ENCODE data around the gene AATK. TPM values are rescaled to one million over a fixed set of nuclear protein-coding genes. Genes with fewer than 3 reads are reported as not detected.

Gene AATK
- total RNA-seq, 2 donors from 2014 or later = 3.3 to 4.3 TPM

DNA sequence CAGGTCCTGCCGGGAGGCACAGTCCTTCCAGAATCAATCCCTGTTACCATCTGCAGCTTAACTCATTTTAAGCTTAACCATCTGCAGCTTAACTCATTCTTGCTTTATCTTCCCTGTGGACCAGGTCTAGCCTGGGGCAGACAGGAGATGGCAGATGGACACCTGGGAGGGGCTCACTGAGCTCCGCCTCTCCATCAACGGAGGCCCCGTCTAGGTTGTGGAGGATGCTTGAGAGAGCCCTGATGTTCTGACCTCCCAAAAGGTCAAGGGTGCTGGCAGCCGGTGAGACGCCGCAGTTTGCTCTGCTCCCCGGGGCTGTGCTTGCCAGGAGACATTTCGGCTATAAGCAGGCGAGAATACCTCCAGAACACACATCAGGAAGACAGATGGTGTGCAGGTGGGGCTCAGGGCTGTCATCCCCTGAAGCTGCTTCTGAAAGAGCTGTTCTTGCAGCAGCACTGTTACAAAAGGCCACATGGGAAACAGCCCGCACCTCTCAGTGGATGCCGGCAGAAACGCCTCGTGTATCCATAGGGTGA, 89.8 kb downstream of the AATK start:
- H3K27me3 ChIP-seq (ENCODE audit: control insufficient read depth, insufficient read depth, low read length, poor library complexity, severe bottlenecking) = no peaks in the 10 kb centered on the region
- H3K9ac ChIP-seq (ENCODE audit: extremely low read depth, low read length, poor library complexity, severe bottlenecking) = no peak overlapping the region
- peak overlapping the region; percentile 5 for H3K27ac ChIP-seq (ENCODE audit: low read depth, low read length)
- 84 to 87% methylated on average over 5 to 14 of the region's 14 CpGs for WGBS, 2 experiments (ENCODE audit: insufficient coverage in 1 of 2, insufficient read length in 1 of 2)
- Mint-ChIP-seq H3K27ac (no peak overlapping the region), H3K9me3 (no peaks in the 10 kb centered on the region), H3K36me3 (ENCODE audit: low read depth) (peaks cover 3% of the 10 kb centered on the region), H3K27me3 (ENCODE audit: insufficient read depth) (no peaks in the 10 kb centered on the region), H3K4me1 (no peaks in the 10 kb centered on the region), H3K4me3 (no peak overlapping the region)
- TF ChIP-seq, protein P1, sequence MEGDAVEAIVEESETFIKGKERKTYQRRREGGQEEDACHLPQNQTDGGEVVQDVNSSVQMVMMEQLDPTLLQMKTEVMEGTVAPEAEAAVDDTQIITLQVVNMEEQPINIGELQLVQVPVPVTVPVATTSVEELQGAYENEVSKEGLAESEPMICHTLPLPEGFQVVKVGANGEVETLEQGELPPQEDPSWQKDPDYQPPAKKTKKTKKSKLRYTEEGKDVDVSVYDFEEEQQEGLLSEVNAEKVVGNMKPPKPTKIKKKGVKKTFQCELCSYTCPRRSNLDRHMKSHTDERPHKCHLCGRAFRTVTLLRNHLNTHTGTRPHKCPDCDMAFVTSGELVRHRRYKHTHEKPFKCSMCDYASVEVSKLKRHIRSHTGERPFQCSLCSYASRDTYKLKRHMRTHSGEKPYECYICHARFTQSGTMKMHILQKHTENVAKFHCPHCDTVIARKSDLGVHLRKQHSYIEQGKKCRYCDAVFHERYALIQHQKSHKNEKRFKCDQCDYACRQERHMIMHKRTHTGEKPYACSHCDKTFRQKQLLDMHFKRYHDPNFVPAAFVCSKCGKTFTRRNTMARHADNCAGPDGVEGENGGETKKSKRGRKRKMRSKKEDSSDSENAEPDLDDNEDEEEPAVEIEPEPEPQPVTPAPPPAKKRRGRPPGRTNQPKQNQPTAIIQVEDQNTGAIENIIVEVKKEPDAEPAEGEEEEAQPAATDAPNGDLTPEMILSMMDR (conservative IDR thresholded peaks at IDR 0.05) = no peak
- H3K4me1 ChIP-seq (ENCODE audit: control insufficient read depth, insufficient read depth, low read length) = no peaks in the 10 kb centered on the region
- no peak for DNase-seq
- no peaks in the 10 kb centered on the region for H3K36me3 ChIP-seq (ENCODE audit: control insufficient read depth, insufficient read depth, low read length)
- H3K9me3 ChIP-seq (ENCODE audit: control insufficient read depth, low read length) = no peaks in the 10 kb centered on the region
- H3K4me3 ChIP-seq (ENCODE audit: low read length) = no peak overlapping the region

DNA sequence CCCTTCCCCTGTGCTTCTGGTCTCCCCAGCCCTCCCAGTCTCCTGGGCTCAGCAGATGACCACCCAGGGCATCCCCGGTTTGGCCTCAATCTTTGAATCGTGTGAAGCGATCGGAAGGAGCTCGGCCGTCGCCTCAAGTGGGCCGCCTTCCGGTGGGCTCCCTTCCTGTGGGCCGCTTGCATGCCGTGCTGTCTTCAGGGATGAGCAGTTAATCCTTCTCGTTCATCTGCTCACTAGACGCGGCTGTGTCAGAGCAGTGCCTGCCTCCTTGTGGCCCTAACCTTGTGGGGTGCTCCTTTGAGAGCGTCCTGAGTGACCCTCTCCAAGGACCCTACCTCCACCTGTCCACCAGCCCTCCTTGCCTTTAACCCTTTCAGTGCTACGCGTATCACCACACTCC, 90.7 kb downstream of the AATK start:
- Histone ChIP-seq H3K27ac (ENCODE audit: low read depth, low read length) (peak overlapping the region; percentile 5), H3K27me3 (ENCODE audit: control insufficient read depth, insufficient read depth, low read length, poor library complexity, severe bottlenecking) (no peaks in the 10 kb centered on the region), H3K9ac (ENCODE audit: extremely low read depth, low read length, poor library complexity, severe bottlenecking) (no peak overlapping the region), H3K36me3 (ENCODE audit: control insufficient read depth, insufficient read depth, low read length) (no peaks in the 10 kb centered on the region), H3K4me3 (ENCODE audit: low read length) (no peak overlapping the region), H3K9me3 (ENCODE audit: control insufficient read depth, low read length) (no peaks in the 10 kb centered on the region), H3K4me1 (ENCODE audit: control insufficient read depth, insufficient read depth, low read length) (no peaks in the 10 kb centered on the region)
- TF ChIP-seq, protein P1 (conservative IDR thresholded peaks at IDR 0.05) = no peak
- Mint-ChIP-seq H3K9me3 (no peaks in the 10 kb centered on the region), H3K4me3 (no peak overlapping the region), H3K36me3 (ENCODE audit: low read depth) (peaks cover 3% of the 10 kb centered on the region), H3K27me3 (ENCODE audit: insufficient read depth) (no peaks in the 10 kb centered on the region), H3K27ac (no peak overlapping the region), H3K4me1 (no peaks in the 10 kb centered on the region)
- no peak for DNase-seq
- WGBS, 2 experiments (ENCODE audit: insufficient coverage in 1 of 2, insufficient read length in 1 of 2) = 91 to 93% methylated on average over 15 to 17 of the region's 17 CpGs

DNA sequence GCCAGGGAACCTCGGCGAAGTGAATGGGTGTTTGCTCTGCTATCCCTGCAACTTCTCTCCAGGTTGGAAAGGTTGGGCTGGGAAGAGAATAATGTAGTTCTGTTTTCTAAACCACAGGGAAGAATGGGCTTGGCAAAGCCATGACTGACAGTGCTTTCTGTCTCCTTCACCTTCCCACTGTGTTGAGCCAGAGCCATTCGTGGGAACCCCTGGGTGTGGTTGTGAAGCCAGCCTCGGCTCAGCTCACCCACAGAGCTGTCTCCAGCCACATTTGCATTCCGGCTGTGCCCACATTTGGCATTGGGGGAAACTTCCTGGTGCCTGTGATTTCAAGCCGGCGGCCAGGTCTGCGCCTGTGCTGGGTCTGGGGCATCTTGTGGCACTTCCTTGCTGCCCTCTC, 91.1 kb downstream of the AATK start:
- H3K27me3 Mint-ChIP-seq (ENCODE audit: insufficient read depth) = no peaks in the 10 kb centered on the region
- no peaks in the 10 kb centered on the region for H3K27me3 ChIP-seq (ENCODE audit: control insufficient read depth, insufficient read depth, low read length, poor library complexity, severe bottlenecking)
- no peaks in the 10 kb centered on the region for H3K9me3 Mint-ChIP-seq
- no peaks in the 10 kb centered on the region for H3K4me1 Mint-ChIP-seq
- no peaks in the 10 kb centered on the region for H3K9me3 ChIP-seq (ENCODE audit: control insufficient read depth, low read length)
- peaks cover 3% of the 10 kb centered on the region for H3K36me3 Mint-ChIP-seq (ENCODE audit: low read depth)
- peak overlapping the region; percentile 5 for H3K27ac ChIP-seq (ENCODE audit: low read depth, low read length)
- no peak overlapping the region for H3K9ac ChIP-seq (ENCODE audit: extremely low read depth, low read length, poor library complexity, severe bottlenecking)
- H3K36me3 ChIP-seq (ENCODE audit: control insufficient read depth, insufficient read depth, low read length) = no peaks in the 10 kb centered on the region
- 74 to 82% methylated on average over 8 of the region's 8 CpGs for WGBS, 2 experiments (ENCODE audit: insufficient coverage in 1 of 2, insufficient read length in 1 of 2)
- DNase-seq = no peak
- no peaks in the 10 kb centered on the region for H3K4me1 ChIP-seq (ENCODE audit: control insufficient read depth, insufficient read depth, low read length)
- TF ChIP-seq, protein P1 (conservative IDR thresholded peaks at IDR 0.05) = no peak
- no peak overlapping the region for H3K4me3 Mint-ChIP-seq
- no peak overlapping the region for H3K4me3 ChIP-seq (ENCODE audit: low read length)
- H3K27ac Mint-ChIP-seq = no peak overlapping the region
